Uterus (tissue), 2 donors: ENCODE measurements around the gene AP1S3.

Experiments used
- CTCF ChIP-seq, 4 experiments: fragments of 200-600 bp in 2 of 4; fragments of 450-650 bp in 2 of 4; sonication (generic) in 2 of 4; IDR thresholded peaks; one replicate each; pipeline ENCODE4 v1.5.1; 2016 to 2019; ENCODE audit warnings: antibody characterized with exemption in 4 of 4, mild to moderate bottlenecking in 2 of 4, moderate library complexity in 1 of 4
- POLR2A ChIP-seq, 2 donors: fragments of 450-650 bp; IDR thresholded peaks; one replicate each; pipeline ENCODE4 v1.6.1; 2016; ENCODE audit warnings: antibody characterized with exemption in 2 of 2, mild to moderate bottlenecking in 1 of 2, moderate library complexity in 1 of 2

GRCh38 chr2:223786236-223786635 lies 51.1 kb downstream of the AP1S3 start:
- TF ChIP-seq CTCF (IDR thresholded peaks at IDR 0.05) (no peak), POLR2A (IDR thresholded peaks at IDR 0.05) (no peak)
